ENCODE measurements around the gene RASL12. TPM values are rescaled to one million over a fixed set of nuclear protein-coding genes. Genes with fewer than 3 reads are reported as not detected.

The RASL12 gene
- total and polyA plus RNA-seq, 2 of the 8 experiments (the other 6 are each of a cell fraction or from before 2014, with no cell fraction given) = 9.5 to 10.3 TPM

GRCh38 chr15:65091946-65092770 lies 24.4 kb upstream of the RASL12 start:
- no peaks in the 10 kb centered on the region for H3K79me1 ChIP-seq (ENCODE audit: low read depth, low read length)
- H3K4ac ChIP-seq (replicated peaks; ENCODE audit: insufficient read length, low read depth, low read length) = no peak overlapping the region
- H2BK5ac ChIP-seq (ENCODE audit: low read depth, low read length) = no peak overlapping the region
- no peak overlapping the region for H4K91ac ChIP-seq (replicated peaks; ENCODE audit: insufficient read length, low read length)
- FAIRE-seq (no peak), DNase-seq (ENCODE audit: low read depth in 1 of 2, low spot score in 2 of 2) (no peak)
- peaks cover 0 to 6% (median 3%) of the 10 kb centered on the region in 4 experiments; a peak in 4 of 7 replicates for H3K4me1 ChIP-seq (replicated peaks in 1 of 4; ENCODE audit: control insufficient read depth in 3 of 4, insufficient read depth in 4 of 4, low read length in 3 of 4)
- H2AK5ac ChIP-seq (ENCODE audit: low read depth, low read length) = no peak overlapping the region
- H4K8ac ChIP-seq (ENCODE audit: extremely low read depth, insufficient read depth, low read length) = no peak overlapping the region
- no peak overlapping the region for H2BK120ac ChIP-seq (replicated peaks; ENCODE audit: low read depth, low read length)
- no peaks in the 10 kb centered on the region for H4K20me1 ChIP-seq (replicated peaks in 1 of 2; ENCODE audit: control insufficient read depth in 1 of 2, insufficient read depth in 2 of 2, low read length in 2 of 2)
- TF ChIP-seq ASH2L (IDR thresholded peaks at IDR 0.05; ENCODE audit: low read length) (no peak), GTF2F1 (IDR thresholded peaks at IDR 0.05; ENCODE audit: borderline replicate concordance, low read depth, low read length) (no peak), CEBPB (IDR thresholded peaks at IDR 0.05; ENCODE audit: low read depth, low read length) (no peak), CBX8 (IDR thresholded peaks at IDR 0.05; ENCODE audit: borderline replicate concordance, low read depth, low read length) (no peak)
- no peak overlapping the region for H3K27ac ChIP-seq (ENCODE audit: low read depth, low read length)
- no peaks in the 10 kb centered on the region for H3K23me2 ChIP-seq (ENCODE audit: low read depth, low read length)
- no peak overlapping the region for H2BK15ac ChIP-seq (ENCODE audit: low read length)
- H2BK20ac ChIP-seq (ENCODE audit: low read length) = no peak overlapping the region
- no peaks in the 10 kb centered on the region for H3K27me3 ChIP-seq (replicated peaks in 1 of 4; ENCODE audit: control insufficient read depth in 3 of 4, extremely low read depth in 1 of 4, insufficient read depth in 3 of 4, low read length in 3 of 4)
- H3K4me2 ChIP-seq (ENCODE audit: insufficient read depth in 1 of 2, low read depth in 2 of 2, low read length in 2 of 2) = no peak overlapping the region
- no peaks in the 10 kb centered on the region for H3K36me3 ChIP-seq (ENCODE audit: control insufficient read depth in 2 of 4, insufficient read depth in 4 of 4, low read length in 3 of 4)
- ChIA-PET POLR2A (ENCODE audit: partially characterized antibody) (interaction anchor here (1.7 kb wide), 1 partner anchor 24 kb away, joined by 4 read pairs; the partner anchor contains the start of gene RASL12), CTCF (ENCODE audit: partially characterized antibody) (interaction anchor here (0.9 to 3.5 kb wide), 4 partner anchors 8 to 37 kb away, joined by 5 to 18 read pairs (median 13); no protein-coding TSS in a partner anchor)
- 83% methylated on average over 10 of the region's 12 CpGs; no CpG with 5 or more reads in 1 of the 2 experiments for WGBS, 2 experiments (ENCODE audit: extremely low coverage in 1 of 2, insufficient coverage in 1 of 2, insufficient read length in 1 of 2, insufficient replicate concordance in 2 of 2, low coverage in 1 of 2, low lambda C conversion rate in 2 of 2, missing lambda C conversion rate in 1 of 2)
- H3K9ac ChIP-seq (replicated peaks in 1 of 4; ENCODE audit: extremely low read depth in 1 of 4, low read depth in 3 of 4, low read length in 3 of 4) = no peak overlapping the region
- H3K9me3 ChIP-seq (ENCODE audit: insufficient read depth in 2 of 2, low read depth in 1 of 2, low read length in 1 of 2) = no peaks in the 10 kb centered on the region
- no peak overlapping the region for H4K5ac ChIP-seq (ENCODE audit: insufficient read length, low read depth, low read length)
- H3K56ac ChIP-seq (replicated peaks; ENCODE audit: insufficient read length, low read depth, low read length) = no peak overlapping the region
- no peak overlapping the region for H2AFZ ChIP-seq (ENCODE audit: low read length)
- H3K14ac ChIP-seq (ENCODE audit: insufficient read length) = no peak overlapping the region
- H3K23ac ChIP-seq (ENCODE audit: insufficient read length) = no peak overlapping the region
- H3K18ac ChIP-seq (ENCODE audit: extremely low read depth, low read length) = no peak overlapping the region
- no peak overlapping the region for H3K4me3 ChIP-seq (ENCODE audit: extremely low read depth in 1 of 4, insufficient read depth in 2 of 4, low read depth in 3 of 4, low read length in 4 of 4)
- H2BK12ac ChIP-seq (ENCODE audit: low read depth, low read length) = no peak overlapping the region
- H3K79me2 ChIP-seq (ENCODE audit: control insufficient read depth in 1 of 2, insufficient read depth in 2 of 2, low read length in 2 of 2) = no peaks in the 10 kb centered on the region
